ENCODE data around the gene EXOC3L1. TPM values are rescaled to one million over a fixed set of nuclear protein-coding genes. Genes with fewer than 3 reads are reported as not detected.
A peak's percentile ranks its signal among the peaks of the same experiment; 100 is the strongest.

The EXOC3L1 gene
- total RNA-seq, 1 donor from 2014 or later = 1.2 TPM

GRCh38 chr16:67183627-67184452 lies 6.1 kb downstream of the EXOC3L1 start, which contains the start of gene MATCAP1:
Gene MATCAP1, minus strand, starts transcription at chr16:67183963. Its CDS starts 3,353 bp downstream, at chr16:67180610.
- DNase-seq (ENCODE audit: low spot score in 2 of 2) = peak; percentile 98 to 99
- FAIRE-seq = peak; percentile 75

- DNase-seq (ENCODE audit: low spot score in 2 of 2) (no peak), FAIRE-seq (no peak)
These were observed 6.7 kb downstream of the EXOC3L1 start for GRCh38 chr16:67183284-67183626.

GRCh38 chr16:67182288-67182687 lies 7.6 kb downstream of the EXOC3L1 start:
- DNase-seq (ENCODE audit: low spot score in 2 of 2) = no peak
- no peak for FAIRE-seq

GRCh38 chr16:67181346-67181745 lies 8.6 kb downstream of the EXOC3L1 start:
- DNase-seq (ENCODE audit: low spot score in 2 of 2) (no peak), FAIRE-seq (no peak)

- no peak for DNase-seq (ENCODE audit: low spot score in 2 of 2)
- FAIRE-seq = no peak
These were observed 9.8 kb downstream of the EXOC3L1 start for GRCh38 chr16:67180166-67180565.

- FAIRE-seq (no peak), DNase-seq (ENCODE audit: low spot score in 2 of 2) (no peak)
These were observed 10.4 kb downstream of the EXOC3L1 start for GRCh38 chr16:67179421-67180080.

- FAIRE-seq (no peak), DNase-seq (ENCODE audit: low spot score in 2 of 2) (no peak)
These were observed 11.9 kb downstream of the EXOC3L1 start for GRCh38 chr16:67177743-67178699.

GRCh38 chr16:67176662-67177061 lies 13.3 kb downstream of the EXOC3L1 start:
- no peak for FAIRE-seq
- DNase-seq (ENCODE audit: low spot score in 2 of 2) = no peak

GRCh38 chr16:67174706-67175231 lies 15.2 kb downstream of the EXOC3L1 start:
- FAIRE-seq = no peak
- no peak for DNase-seq (ENCODE audit: low spot score in 2 of 2)

- FAIRE-seq = no peak
- peak; percentile 82 to 84 for DNase-seq (ENCODE audit: low spot score in 2 of 2)
These were observed 15.9 kb downstream of the EXOC3L1 start for GRCh38 chr16:67173808-67174705.

- FAIRE-seq (no peak), DNase-seq (ENCODE audit: low spot score in 2 of 2) (no peak)
These were observed 16.6 kb downstream of the EXOC3L1 start for GRCh38 chr16:67173323-67173722.

- no peak for FAIRE-seq
These were observed 18.8 kb downstream of the EXOC3L1 start for GRCh38 chr16:67170949-67171649.

GRCh38 chr16:67170168-67170948 lies 19.6 kb downstream of the EXOC3L1 start, which contains the start of gene NOL3:
Gene NOL3, plus strand, starts transcription at chr16:67170538.
- FAIRE-seq (no peak), DNase-seq (ENCODE audit: low spot score in 2 of 2) (peak; percentile 79 to 82)

More at GRCh38 chr16:67170949-67171649, 18.8 kb downstream of the EXOC3L1 start:
- DNase-seq (ENCODE audit: low spot score in 2 of 2) = no peak

GRCh38 chr16:67169642-67170167 lies 20.2 kb downstream of the EXOC3L1 start:
- FAIRE-seq (no peak), DNase-seq (ENCODE audit: low spot score in 2 of 2) (no peak)

- DNase-seq (ENCODE audit: low spot score in 2 of 2) = no peak
These were observed 20.9 kb downstream of the EXOC3L1 start for GRCh38 chr16:67169011-67169451.

GRCh38 chr16:67167588-67167987 lies 22.3 kb downstream of the EXOC3L1 start:
- FAIRE-seq = no peak
- DNase-seq (ENCODE audit: low spot score in 2 of 2) = no peak

More at GRCh38 chr16:67169011-67169451, 20.9 kb downstream of the EXOC3L1 start:
- no peak for FAIRE-seq

GRCh38 chr16:67166598-67167168 lies 23.3 kb downstream of the EXOC3L1 start:
- DNase-seq (ENCODE audit: low spot score in 2 of 2) (no peak), FAIRE-seq (no peak)
